Liver (tissue), 3 donors: ENCODE data around the gene SAMD14.

Experiments
- CTCF ChIP-seq: fragments of 150-350 bp; IDR thresholded peaks from 2 replicates; pipeline ENCODE4 v1.5.1; 2017; ENCODE audit warnings: improper control_type of control experiment, low read depth, low read length; ENCODE audit not compliant: missing input control
- SP1 ChIP-seq: IDR thresholded peaks from 2 replicates; pipeline ENCODE4 v1.6.1; 2018; ENCODE audit warnings: antibody characterized with exemption, mild to moderate bottlenecking
- donor health status: healthy.
- donor health status: healthy.

GRCh38 chr17:50117202-50118051 is 12.5 kb downstream of the SAMD14 start:
- TF ChIP-seq CTCF (peak; percentile 53), SP1 (no peak)
